Astrocyte of the hippocampus (primary cell): Measurements from ENCODE around the gene DDX46.
"Not testable (repeated sequence)": the region's sequence is repeated elsewhere in the genome, so short reads cannot be mapped to it uniquely, and the experiment has no call there.

Experiments
- DNase-seq: peaks from one replicate; pipeline ENCODE4 v3.0.0; 2011; ENCODE audit warnings: low read depth, low spot score

Gene DDX46

DNA sequence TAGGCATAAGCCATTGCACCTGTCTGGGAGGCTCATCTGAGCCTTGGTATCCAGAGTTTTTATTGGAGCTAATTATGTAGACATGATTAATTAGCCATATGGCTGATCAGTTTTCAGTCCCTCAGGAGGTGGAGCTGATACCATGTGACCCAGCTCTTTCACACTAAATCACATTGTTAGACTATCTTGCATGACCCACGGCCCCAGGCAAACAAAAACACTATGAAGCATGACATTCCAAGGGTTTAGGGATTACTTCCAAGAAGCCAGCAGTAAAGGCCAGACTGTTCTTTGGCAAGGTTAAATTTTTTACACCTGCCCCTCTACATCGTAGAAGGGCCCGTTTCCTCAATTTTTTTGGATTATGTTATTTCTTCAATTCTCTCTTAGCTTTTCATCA lies 82.2 kb downstream of the DDX46 start:
- DNase-seq = peak; percentile 17

DNA sequence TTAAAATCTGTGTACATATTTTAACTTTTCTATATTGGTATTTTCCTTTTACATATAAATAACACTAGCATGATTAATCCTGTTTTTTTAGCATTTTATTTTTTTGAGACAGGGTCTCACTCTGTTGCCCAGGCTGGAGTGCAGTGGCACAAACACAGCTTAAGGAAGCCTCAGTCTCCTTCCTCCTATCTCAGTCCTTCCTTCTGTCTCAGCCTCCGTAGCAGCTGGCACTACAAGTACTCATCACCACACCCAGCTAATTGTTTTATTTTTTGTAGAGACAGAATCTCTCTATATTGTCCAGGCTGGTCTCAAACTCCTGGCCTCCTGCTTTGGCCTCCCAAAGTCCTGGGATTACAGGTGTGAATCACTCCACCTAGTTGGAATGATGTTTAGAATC lies 85.7 kb downstream of the DDX46 start:
- DNase-seq = no peak

DNA sequence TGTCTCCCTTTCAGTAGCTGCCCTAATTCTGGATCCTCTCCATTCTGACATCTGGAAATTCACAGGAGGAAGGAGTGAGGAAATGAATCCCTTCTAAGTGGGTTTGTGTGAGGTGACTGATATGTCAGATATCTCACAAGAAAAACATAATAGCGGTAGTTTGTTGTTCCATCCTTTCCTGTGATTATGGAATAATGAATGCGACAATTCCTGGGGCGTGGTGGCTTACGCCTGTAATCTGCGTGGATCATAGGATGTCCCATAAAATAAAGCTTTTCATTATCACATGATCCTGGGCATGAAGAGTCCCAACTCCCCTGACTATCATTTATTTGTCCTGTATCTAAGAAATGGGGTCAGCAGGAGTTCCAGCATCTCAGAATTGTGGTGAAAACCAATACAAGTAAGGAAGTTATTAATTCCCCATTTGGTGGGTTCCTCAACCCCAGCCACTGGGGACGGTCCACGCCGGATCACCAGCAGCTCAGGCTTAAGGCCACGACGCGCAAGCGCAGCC lies 86.8 kb downstream of the DDX46 start:
- DNase-seq = no peak

DNA sequence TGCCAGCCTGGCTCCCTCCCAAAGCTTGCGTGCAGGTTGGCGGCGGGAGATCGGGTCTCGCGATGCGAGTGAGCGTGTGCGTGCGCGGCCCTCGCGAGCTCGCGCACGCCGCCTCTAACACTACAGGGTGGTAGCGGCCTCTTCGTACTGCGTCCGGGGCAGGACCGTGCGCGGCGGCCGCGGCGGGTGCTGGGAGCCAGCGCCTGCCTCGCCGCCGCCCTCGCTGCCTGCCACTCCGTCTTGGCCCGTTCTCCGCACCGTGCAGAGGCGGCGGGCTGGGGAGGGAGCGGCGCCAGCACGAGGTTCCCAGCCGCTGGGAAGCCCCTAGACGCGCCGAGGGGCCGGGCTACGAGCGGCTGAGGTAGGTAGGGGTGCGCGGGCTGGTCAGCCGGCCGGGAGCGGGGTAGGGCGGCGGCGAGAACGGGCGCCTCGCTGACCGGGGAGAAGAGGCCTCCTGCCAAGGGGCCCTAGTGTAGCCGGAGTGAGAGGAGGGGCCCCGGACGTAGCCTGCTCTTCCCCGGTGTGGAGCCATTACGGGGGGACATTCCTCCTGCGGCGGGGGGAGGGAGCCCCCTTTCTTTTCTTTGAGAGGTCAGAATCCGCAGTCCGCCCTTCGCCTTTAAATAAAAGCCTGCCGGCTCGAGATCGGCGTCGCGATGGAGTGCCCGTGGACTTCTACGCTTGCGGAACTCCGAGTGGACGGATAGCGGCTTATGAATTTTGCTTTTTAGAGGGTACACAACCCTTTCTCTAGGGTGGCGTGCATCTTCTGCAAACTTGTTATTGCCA lies 87.5 kb downstream of the DDX46 start, which contains the start of gene C5orf24:
Gene C5orf24, plus strand, starts transcription at position 117 of the 789 bp plus-strand sequence. CDS start 8,933 bp downstream, outside the sequence.
- peak; percentile 99 for DNase-seq

DNA sequence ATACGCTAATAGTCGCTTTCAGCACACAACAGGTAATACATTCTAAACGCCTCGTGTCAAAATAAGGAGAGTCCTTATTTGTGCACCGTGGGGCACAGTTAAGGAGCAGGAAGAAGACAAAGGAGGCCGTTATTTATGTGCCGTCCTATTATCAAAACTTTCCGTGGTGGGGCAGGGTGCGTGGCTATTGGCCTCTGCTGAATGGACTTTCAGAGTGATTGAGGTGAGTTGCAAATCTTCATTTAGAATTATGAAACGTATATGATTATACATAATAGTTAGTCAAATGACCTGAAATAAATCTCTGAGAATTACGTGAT lies 88.0 kb downstream of the DDX46 start:
- peak; percentile 49 for DNase-seq

- DNase-seq = not testable (repeated sequence)
Observed at GRCh38 chr5:134849434-134849933, 90.9 kb downstream of the DDX46 start.

DNA sequence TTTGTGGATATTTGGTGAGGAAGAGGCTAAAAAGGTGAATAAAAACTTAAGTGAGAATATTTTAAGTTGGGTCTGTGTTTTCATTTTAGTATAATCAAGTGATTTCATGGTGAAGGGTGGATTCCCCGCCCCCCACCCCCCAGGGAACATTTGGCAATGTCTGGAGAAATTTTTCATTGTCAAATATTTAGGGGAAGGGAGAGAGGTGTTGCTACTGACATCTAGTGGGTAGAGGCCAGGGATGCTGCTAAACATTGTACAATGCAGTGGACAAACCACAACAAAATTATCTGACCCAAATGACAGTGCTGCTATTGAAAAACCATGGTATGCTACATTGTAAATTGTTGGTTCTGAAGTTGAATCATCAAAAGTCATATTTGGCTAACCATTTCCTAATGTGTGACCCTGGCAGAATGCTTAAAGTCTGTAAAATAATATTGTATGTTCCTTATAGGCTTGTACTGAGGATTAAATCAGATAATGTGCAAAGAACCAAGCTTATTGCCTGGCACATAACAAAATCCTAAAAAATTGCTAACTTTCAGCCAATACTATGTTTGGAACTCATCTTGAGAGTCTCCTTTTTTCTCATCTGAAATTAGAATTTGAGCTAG lies 92.8 kb downstream of the DDX46 start:
- peak; percentile 53 for DNase-seq

DNA sequence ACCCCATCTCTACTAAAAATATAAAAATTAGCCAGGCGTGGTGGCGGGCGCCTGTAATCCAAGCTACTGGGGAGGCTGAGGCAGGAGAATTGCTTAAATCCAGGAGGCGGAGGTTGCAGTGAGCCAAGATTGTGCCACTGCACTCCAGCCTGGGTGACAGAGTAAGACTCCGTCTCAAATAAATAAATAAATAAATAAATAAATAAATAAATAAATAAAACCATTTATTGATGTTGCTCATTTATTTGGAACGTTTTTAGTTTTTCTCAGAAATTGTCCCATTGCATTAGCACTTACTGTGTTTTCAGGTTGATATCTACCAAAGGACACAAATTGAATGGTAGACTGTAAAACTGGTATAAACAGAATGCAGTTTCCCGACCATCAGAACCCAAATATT lies 97.9 kb downstream of the DDX46 start:
- not testable (repeated sequence) for DNase-seq

GRCh38 chr5:134857401-134857800 lies 98.8 kb downstream of the DDX46 start:
- DNase-seq = no peak

DNA sequence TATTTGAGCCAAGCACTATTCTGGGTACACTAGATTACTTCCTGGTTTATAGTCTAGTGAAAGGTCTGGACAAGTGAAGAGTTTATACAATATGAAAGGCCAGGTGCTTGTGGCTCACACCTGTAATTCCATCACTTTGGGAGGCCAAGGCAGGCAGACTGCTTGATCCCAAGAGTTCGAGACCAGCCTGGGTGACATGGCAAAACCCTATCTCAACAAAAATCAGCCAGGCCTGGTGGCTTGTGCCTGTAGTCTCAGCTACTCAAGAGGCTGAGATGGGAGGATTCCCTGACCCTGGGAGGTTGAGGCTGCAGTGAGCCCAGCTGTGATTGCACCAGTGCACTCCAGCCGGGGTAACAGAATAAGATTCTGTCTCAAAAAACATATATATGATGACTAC lies 106.1 kb downstream of the DDX46 start:
- no peak for DNase-seq

DNA sequence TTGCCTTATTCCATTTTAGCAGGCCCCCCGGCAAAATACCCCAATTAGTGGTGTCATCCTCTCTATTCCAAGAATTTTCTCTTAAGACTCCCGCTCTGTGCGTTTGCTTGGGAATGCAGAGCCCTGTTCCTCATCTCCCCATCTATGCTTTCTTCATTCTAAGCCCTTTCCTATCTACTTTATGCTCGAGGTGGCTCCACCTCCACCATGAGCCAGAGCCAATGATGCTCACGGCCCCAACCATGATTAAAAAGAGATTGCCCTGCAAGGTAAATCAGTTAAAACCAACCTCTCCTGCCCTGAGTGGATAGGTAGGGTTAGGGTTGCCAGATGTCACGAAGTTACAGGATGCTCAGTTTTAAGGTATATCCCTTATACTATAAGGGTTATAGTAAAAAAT lies 114.9 kb downstream of the DDX46 start:
- no peak for DNase-seq

DNA sequence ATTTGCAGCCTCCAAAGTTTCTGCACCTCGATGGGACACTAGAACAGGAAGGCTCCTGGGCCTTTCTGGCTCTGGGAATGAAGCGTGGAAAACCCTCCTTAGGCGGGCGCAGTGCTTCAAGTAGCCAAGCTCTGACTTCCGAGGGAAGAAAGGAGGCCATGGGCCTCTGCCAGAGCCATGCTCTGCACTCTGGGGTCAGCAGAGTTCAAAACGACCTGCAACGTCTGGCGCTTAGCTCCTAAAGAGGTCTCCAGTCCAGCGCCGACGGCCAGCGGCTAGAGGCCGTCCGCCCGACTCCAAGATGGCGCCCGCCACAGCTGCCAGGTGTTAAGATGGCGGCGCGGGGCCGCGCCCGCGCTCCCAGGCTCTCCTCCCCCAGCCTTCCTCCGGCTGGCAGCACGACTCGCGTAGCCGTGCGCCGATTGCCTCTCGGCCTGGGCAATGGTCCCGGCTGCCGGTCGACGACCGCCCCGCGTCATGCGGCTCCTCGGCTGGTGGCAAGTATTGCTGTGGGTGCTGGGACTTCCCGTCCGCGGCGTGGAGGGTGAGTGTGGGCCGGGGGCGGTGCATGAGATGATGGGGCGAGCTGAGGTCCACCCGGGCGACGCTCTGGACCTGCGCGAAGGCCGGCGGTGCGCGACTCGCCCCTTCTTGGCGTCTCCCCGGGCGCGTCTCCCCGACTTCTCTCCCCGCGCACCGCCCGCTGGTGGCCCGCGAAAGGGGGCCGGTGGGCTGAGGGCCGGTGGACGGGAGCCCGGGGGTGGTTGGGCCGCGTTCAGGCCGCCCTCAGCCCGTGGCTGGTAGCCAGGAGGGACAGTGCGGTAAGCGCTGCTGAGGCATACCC lies 115.6 kb downstream of the DDX46 start, which contains the start of gene TXNDC15:
Gene TXNDC15, plus strand, starts transcription at position 385 of the 844 bp plus-strand sequence. Its CDS starts 57 bp downstream, at position 442.
- DNase-seq = peak; percentile 95

DNA sequence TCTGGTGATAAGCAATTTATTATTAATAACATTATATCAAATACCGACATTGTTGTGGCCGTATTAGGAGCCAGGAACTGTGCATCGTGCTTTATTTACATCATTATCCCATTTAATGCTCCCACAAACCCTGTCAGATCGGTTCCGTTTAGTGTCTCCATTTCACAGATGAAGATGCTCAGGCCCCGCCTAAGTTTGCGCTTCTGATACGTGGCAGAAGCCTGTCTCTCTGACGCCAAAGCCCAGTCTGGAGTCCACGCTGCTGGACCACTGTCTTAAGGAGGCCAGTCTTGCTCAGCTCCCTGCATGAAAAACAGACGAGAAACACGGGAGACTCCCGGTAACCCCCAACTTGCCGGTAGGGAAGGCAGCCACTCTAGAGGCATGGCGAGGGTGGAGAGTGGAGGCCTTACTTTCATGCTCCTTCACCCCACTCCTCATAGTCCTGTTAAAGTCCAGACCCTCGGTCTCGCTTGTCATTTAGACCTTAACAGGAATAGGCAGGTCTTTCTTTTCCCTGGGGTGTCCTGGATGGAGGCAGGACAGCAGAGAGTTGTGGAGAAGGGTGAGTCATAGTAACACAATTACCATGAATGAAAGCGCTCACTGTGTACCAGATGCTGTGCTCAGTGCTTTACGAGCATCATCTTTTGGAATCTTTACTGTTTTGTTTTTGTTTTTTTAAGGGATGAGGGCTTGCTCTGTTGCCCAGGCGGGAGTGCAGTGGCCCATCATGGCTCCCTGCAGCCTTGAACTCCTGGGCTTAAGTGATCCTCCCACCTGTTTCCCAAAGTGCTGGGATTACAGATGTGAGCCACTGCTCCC lies 116.5 kb downstream of the DDX46 start:
- peak; percentile 73 for DNase-seq

DNA sequence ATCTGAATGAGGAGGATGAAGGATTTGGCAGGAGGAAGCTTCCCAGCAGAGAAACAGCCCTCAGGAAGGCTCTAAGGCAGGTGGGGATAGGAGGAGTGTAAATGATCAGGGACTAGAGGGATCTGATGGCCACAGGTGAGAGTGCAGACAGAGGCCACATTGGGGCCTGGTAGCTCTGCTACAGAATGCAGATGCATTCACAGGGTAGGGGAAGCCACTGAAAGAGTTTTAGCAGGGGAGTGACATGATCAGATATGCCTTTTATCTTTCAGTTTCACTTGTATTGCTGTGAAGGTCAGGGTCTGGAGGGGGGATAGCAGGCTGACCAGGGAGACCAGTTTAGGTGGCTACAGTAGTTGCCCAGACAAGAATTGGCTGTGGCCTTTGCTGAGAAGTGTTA lies 118.6 kb downstream of the DDX46 start:
- no peak for DNase-seq

GRCh38 chr5:134878403-134878802 lies 119.8 kb downstream of the DDX46 start:
- no peak for DNase-seq

DNA sequence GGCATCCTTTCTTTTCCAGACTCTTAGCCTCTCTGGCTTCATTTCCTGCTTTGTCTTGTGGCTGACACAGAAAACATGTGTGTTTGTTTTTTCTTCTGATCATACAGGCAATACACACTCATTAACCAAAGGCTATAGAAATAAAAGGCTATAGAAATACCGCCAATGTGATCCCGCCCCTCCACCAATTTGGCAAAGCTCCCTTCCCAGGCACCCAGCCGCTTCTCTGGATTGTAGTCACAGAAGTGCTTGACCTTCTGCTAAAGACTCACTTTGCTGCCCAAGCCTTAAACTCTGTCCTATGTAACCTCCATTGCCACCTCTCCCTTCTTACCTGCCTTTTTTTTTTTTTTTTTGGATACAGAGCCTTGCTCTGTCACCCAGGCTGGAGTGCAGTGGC lies 120.9 kb downstream of the DDX46 start:
- no peak for DNase-seq
